KOPT-K1 (cell line): ENCODE data around the gene HEXD.
"Not testable (repeated sequence)": the region's sequence is repeated elsewhere in the genome, so short reads cannot be mapped to it uniquely, and the experiment has no call there.

Experiments used
- H3K27ac ChIP-seq: fragments of 200-600 bp; sonication (generic); 2 replicates; pipeline ENCODE4 v1.5.1; 2016; ENCODE audit warnings: antibody characterized with exemption, mild to moderate bottlenecking, low read depth, low read length; ENCODE audit not compliant: poor library complexity, severe bottlenecking
- H3K36me3 ChIP-seq: fragments of 200-600 bp; sonication (generic); 2 replicates; pipeline ENCODE4 v1.5.1; 2017; ENCODE audit warnings: antibody characterized with exemption, mild to moderate bottlenecking, low read length, moderate library complexity; ENCODE audit not compliant: insufficient read depth
- H3K9me3 ChIP-seq: fragments of 200-600 bp; sonication (generic); 2 replicates; pipeline ENCODE4 v1.5.1; 2017; ENCODE audit warnings: antibody characterized with exemption, low read length, mild to moderate bottlenecking; ENCODE audit not compliant: insufficient read depth, poor library complexity, severe bottlenecking

HEXD gene

DNA sequence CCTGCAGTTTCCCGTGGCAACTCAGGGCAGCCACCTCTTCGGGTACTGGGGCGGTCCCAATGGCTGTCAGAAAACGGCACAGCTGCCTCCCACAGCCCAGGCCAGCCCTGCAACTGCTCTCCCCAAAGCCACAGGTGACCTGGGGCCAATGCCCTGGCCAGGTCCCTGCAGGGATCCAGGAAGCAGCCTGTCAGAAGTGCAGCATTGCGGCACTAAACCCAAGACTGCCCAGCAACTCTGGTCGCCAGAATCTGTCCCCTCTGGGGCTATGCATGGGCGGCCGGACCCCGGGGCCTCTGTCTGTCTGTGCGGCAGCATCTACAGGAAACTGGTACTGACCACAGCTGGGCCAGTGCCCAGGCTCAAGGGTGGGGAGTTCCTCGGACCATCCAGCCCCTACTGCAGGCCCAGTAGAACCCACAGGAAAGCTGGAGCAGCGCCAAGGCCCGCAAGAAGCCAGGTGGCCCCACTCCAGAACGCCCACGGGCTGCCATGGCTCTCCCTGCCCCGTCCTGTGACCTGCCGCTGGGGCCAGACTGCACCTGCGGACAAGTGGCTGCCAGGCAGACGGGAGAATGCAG lies 26.9 kb downstream of the HEXD start:
- Histone ChIP-seq H3K27ac (no peak overlapping the region), H3K9me3 (no peaks in the 10 kb centered on the region), H3K36me3 (peaks cover 77% of the 10 kb centered on the region)

DNA sequence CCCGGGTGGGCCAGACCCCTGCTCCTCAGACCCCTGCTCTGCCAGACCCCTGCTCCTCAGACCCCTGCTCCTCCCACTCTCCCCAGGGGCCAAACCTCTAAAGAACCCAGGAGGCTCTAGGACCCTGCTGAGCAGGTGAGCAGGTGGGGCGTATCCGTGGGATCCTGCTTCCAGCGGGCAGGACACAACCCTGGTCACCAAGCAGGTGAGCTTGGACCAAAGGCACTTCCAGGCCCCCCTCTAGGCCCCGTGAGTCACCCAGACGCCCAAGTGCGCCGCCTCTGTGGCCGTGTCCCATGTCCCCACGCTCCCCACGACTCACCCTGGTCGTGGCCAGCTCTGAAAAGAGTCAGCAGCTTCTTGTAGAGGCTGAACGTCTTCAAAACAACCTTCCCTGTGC lies 27.4 kb downstream of the HEXD start:
- H3K9me3 ChIP-seq = no peaks in the 10 kb centered on the region
- H3K27ac ChIP-seq = no peak overlapping the region
- peaks cover 72% of the 10 kb centered on the region for H3K36me3 ChIP-seq

DNA sequence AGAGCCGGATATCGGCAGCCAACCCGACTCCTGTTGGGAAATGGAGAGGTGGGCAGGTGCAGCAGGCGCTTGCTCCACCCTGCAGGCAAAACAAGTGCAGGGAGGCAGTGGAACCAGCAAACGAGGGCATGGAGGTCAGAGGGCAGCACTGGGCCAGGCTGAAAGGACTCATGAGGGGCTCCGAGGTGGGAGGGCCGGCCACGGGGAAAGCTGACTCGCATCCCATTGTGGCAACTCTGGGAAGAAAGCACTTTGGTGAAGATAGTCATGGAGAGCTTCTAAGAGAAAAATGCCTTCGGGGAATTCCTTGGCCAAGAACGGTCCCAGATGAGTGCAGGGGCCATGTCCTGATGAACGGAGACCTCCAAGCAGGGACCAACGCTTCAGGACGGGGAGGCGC lies 28.0 kb downstream of the HEXD start:
- Histone ChIP-seq H3K27ac (no peak overlapping the region), H3K36me3 (peaks cover 66% of the 10 kb centered on the region), H3K9me3 (no peaks in the 10 kb centered on the region)

DNA sequence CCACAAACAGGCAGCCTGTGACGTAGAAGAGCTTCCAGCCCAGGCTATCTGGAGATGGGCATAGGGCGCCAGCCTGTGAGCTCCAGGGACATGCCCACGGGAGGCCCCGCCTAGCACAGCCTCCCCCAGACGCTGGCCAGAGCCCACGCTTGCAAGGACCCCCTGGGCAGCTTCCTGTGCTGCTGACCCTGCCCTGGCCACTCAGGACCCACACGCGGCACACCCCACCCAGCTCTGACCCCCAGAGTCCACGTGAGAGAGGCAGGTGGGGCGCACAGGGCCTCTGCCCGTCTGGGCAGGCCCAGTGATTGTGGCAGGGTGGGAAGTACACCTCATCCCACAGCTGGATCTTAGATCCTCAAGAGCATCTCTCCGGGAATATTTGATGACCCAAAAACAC lies 28.5 kb downstream of the HEXD start:
- H3K9me3 ChIP-seq = no peaks in the 10 kb centered on the region
- peaks cover 61% of the 10 kb centered on the region for H3K36me3 ChIP-seq
- no peak overlapping the region for H3K27ac ChIP-seq

DNA sequence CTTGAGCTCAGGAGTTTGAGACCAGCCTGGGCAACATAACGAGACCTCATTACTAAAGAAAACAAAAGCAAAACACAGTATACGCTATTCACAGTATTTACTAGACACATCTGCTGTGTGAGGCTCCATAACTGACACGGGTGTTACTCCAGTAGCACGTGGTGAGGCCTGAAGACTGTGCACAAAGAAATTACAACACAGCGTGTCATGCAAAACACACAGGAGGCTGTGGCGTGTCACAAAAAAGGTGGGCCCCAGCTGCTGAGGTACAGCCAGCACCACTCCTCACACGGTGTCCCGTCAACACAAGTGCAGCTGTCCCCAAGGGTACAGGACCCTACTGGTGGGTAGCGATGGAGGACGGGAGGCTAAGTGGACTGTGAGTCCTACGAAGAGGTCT lies 29.7 kb downstream of the HEXD start:
- Histone ChIP-seq H3K9me3 (no peaks in the 10 kb centered on the region), H3K27ac (peak overlapping the region; percentile 30), H3K36me3 (peaks cover 49% of the 10 kb centered on the region)

DNA sequence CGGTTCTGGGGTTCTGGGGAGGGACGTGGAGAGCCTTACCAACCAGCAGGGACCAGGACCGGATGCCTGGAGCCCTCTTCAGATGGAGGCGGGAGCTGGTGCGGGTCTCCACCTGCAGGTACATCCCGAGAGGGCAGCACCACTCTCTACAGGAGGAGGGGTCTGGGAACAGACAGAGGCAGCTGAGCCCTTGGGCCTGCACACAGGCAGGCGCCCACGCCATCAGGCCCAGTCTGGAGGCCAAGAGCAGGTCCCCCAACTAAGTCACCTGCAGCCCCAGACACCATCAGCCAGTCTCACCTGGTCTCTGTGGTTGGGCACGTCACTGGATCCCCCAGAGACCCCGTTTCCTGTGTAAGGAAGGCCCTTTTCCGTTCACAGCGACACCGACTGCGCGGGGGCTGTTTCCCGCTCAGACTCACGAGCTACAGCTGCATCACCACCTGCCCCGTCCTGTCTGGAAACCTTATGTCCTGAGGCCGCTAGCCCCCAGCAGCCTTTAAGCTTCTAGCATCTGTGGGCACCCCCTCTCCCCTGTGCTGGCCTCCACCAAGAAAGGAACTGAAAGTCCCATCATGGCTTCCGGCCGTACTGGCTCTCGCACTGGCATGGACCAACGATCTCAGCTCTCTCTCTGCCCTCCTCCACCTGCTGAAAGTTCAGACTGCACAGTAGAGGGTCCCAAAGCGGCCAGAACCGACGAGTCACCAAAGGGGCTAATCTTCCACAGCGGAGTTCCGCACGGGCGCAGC lies 31.2 kb downstream of the HEXD start:
- H3K9me3 ChIP-seq = peaks cover 14% of the 10 kb centered on the region
- peaks cover 34% of the 10 kb centered on the region for H3K36me3 ChIP-seq
- peak overlapping the region; percentile 96 for H3K27ac ChIP-seq

DNA sequence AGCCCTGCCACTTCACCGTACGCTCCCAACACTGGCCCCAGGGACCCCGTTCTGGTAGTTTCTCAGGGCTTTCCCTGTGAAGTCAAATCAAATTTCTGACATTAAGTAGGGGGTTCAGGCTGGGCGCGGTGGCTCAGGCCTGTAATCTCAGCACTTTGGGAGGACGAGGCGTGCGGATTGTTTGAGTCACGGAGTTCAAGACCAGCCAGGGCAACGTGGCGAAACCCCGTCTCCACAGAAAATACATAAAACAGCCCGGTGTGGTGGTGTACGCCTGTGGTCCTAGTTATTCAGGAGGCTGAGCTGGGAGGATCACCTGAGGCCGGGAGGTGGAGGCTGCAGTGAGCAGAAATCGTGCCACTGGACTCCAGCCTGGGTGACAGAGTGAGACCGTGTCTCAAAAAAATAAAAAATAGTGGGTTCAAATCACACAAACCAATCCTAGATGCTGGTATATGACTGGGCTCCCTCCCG lies 31.8 kb downstream of the HEXD start:
- peaks cover 28% of the 10 kb centered on the region for H3K36me3 ChIP-seq
- peak overlapping the region; percentile 96 for H3K27ac ChIP-seq
- peaks cover 14% of the 10 kb centered on the region for H3K9me3 ChIP-seq

DNA sequence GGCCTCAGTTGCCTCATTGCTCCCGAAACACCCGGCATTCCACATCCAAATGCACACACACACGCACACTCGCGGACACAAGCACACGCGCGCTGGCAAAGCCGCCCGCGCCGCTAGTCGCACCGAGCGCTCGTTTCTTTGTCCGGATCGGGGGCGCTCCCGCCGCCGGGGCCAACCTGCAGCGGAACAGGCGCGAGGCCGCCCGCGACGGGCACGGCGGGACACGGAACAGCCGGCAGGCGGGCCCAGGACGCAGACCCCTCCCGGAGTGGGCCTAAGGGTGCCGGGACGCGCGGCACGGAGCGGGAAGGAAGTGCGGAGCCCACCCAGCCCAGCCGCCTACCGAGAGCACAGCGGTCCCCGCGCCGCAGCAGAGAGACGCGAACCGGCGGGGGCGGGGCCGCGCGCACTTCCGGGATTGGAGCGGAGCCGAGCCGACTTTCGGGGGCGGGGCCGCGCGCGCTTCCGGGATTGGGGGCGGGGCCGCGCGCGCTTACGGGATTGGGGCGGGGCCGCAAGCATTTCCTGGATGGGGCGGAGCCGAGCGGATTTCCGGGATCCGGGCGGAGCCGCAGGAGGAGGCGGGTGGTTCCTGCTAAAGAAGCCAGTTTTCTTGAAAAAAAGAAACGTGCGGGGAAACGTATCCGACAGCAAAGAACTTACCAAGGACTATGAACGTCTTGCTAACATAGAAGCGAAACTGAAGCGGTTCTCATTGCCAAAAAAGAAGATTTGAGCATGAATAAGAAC lies 32.4 kb downstream of the HEXD start, which contains the start of gene CYBC1:
Gene CYBC1, minus strand, starts transcription at position 396 of the 750 bp plus-strand sequence. CDS start 1,498 bp downstream, outside the sequence.
- H3K27ac ChIP-seq = peak within 1 kb of the TSS; percentile 96
- peaks cover 22% of the 10 kb centered on the region for H3K36me3 ChIP-seq

DNA sequence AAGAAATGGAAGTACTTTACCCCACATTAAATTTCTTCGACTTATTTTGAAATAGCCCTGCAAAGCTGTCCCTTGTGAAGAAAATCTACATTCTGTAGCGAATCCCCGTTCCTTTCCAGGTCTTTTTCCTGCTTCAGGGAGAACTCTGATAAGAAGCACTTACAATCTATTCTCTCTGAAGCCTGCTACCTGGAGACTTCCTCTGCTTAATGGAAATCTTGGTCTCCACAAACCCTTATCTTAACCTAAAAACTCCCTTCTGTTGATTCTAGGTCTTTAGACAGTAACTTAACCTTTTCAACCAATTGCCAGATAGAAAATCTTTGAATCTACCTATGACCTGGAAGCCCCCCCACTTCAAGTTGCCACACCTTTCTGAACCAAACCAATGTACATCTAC lies 34.0 kb downstream of the HEXD start:
- Histone ChIP-seq H3K36me3 (peaks cover 8% of the 10 kb centered on the region), H3K9me3 (peaks cover 14% of the 10 kb centered on the region), H3K27ac (no peak overlapping the region)

More for the DNA sequence above, 32.4 kb downstream of the HEXD start, which contains the start of gene CYBC1:
- H3K9me3 ChIP-seq = peaks cover 14% of the 10 kb centered on the region

DNA sequence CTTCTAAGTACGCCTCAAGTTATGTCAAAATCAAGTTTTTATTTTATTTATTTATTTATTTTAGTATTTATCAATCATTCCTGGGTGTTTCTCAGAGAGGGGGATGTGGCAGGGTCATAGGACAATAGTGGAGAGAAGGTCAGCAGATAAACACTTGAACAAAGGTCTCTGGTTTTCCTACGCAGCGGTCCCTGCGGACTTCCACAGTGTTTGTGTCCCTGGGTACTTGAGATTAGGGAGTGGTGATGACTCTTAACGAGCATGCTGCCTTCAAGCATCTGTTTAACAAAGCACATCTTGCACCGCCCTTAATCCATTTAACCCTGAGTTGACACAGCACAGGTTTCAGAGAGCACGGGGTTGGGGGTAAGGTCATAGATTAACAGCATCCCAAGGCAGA lies 35.0 kb downstream of the HEXD start:
- not testable (repeated sequence) for H3K27ac ChIP-seq, H3K36me3 ChIP-seq
- peaks cover 14% of the 10 kb centered on the region for H3K9me3 ChIP-seq

DNA sequence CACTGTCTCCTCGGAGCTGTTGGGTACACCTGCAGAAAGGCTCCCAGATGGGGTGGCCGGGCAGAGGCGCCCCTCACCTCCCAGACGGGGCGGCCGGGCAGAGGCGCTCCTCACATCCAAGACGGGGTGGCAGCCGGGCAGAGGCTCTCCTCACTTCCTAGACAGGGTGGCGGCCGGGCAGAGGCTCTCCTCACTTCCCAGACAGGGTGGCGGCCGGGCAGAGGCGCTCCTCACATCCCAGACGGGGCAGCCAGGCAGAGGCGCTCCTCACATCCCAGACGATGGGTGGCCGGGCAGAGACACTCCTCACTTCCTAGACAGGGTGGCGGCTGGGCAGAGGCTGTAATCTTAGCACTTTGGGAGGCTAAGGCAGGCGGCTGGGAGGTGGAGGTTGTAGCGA lies 35.6 kb downstream of the HEXD start:
- peaks cover 14% of the 10 kb centered on the region for H3K9me3 ChIP-seq
- not testable (repeated sequence) for H3K36me3 ChIP-seq

DNA sequence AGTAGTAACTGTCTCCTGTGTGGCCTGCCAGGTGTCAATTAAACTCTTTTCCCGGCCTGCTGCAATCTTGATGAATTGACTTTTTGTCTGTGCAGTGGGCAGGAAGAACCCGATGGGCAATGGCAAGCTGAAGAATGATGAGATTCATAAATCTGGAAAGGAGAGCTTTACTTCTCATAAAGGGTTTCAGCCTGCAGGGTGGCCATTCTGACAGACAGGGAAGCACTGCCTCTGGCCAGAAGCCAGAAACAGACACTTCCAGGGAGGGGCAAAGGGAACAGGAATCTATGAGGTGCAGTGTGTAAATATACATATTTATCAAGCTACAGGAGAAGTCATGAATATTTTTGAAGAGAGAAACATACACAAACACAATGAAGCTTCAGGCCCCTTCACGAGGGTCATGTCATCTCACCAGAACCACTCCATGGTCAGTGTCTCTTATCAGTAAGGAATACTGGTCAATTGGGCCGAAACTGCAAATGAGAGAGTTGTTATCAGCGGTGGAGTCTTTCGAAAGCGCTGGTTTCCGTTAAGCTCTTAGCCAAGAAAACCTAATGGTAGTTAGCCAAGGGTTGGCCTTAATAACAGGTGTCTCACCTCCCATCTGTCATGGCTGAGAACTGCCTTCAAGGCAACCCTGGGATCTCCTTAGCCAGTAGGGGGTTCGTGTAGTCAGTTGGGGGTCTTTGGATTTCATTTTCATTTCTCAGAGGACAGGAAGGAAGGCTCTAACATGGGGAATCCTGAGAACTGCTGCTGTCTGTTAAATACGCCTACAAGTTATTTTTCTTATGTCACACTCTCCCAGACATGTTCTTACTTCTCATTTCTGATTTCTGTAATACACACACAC lies 39.2 kb downstream of the HEXD start:
- H3K27ac ChIP-seq = peak overlapping the region; percentile 93
- H3K9me3 ChIP-seq = peaks cover 14% of the 10 kb centered on the region

More for the DNA sequence above, 35.6 kb downstream of the HEXD start:
- H3K27ac ChIP-seq = not testable (repeated sequence)

DNA sequence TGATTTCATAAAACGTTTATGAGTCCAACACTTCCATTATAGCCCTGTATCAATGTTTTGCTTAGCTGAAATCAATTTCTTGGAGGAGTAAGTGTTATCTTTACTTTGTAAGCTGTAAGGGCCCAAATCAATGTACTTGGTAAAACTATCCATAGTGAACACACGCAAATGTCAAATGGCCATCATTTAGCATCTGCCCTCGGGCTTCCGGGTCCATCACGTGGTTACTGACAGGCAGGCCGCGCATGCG lies 39.7 kb downstream of the HEXD start:
- Histone ChIP-seq H3K9me3 (peaks cover 14% of the 10 kb centered on the region), H3K36me3 (peaks cover 32% of the 10 kb centered on the region), H3K27ac (peak overlapping the region; percentile 93)

More for the DNA sequence above, 39.2 kb downstream of the HEXD start:
- peaks cover 26% of the 10 kb centered on the region for H3K36me3 ChIP-seq

DNA sequence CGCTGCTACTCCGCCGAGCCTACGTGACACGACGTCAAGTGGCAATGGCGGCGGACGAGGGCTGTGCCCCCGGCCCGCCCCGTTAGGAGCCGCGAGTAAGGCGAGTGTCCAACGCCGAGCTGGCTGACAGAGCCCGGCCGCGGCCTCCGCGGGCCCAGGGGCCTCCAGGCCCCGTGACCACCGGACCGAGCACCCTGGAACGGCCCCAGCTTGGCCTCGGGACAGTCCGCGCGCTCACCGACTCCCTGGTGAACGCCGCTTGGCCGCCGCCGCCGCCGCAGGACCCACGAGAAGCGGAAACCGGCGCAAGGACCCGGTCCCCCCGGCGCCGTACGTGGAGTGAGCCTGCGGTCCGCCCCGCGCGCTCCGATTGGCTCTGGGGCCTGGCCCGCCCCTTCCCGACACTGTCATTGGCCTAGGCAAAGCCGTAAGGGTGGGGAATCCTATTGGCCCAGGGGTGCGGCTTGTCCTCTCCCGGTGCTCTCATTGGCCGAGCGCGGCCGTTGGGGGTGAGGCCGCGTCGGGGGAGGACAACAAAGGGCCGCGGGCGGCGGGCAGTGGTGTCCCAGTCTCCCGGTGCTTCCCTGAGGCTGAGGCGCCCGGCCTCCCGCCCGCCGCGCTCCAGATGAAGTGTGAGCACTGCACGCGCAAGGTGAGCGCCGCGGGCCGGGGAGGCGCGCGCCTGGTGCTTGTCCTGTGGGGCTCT lies 40.2 kb downstream of the HEXD start, which contains the start of gene NARF:
Gene NARF, plus strand, starts transcription at position 563 of the 706 bp plus-strand sequence. Its CDS starts 63 bp downstream, at position 626.
- H3K9me3 ChIP-seq = peaks cover 10% of the 10 kb centered on the region
- H3K36me3 ChIP-seq = peaks cover 36% of the 10 kb centered on the region
- peak within 1 kb of the TSS; percentile 93 for H3K27ac ChIP-seq
